Keratinocyte (primary cell): Measurements from ENCODE around the gene TUBA1A. TPM values are rescaled to one million over a fixed set of nuclear protein-coding genes. Genes with fewer than 3 reads are reported as not detected.

Source experiments
- DNase-seq: peaks from one replicate; pipeline ENCODE4 v3.0.0-alpha.2; 2011; ENCODE audit warnings: low read depth, missing footprints, low spot score
- FAIRE-seq: peaks from 2 replicates; lab custom pipeline; 2011; peaks lifted over from hg19 to GRCh38; lab: Jason Lieb, UNC
- H2AFZ ChIP-seq: 2 replicates; pipeline ENCODE4 v1.6.0; 2012; ENCODE audit warnings: low read length, control low read depth, inconsistent platforms; ENCODE audit not compliant: control insufficient read depth
- H3K27ac ChIP-seq: 2 replicates; pipeline ENCODE4 v1.5.1; 2011; ENCODE audit warnings: low read length; ENCODE audit not compliant: control insufficient read depth, insufficient read depth
- H3K27me3 ChIP-seq: 3 replicates; pipeline ENCODE4 v1.6.0; 2011; ENCODE audit warnings: low read length; ENCODE audit not compliant: control insufficient read depth, insufficient read depth; ENCODE audit errors: extremely low read depth
- H3K36me3 ChIP-seq, 2 experiments: 2 replicates in 1 of 2; 3 replicates in 1 of 2; pipeline ENCODE4 v1.5.1; 2011; ENCODE audit warnings: low read length in 2 of 2, mild to moderate bottlenecking in 1 of 2; ENCODE audit not compliant: control insufficient read depth in 2 of 2, insufficient read depth in 2 of 2; ENCODE audit errors: extremely low read depth in 1 of 2
- H3K4me1 ChIP-seq: 3 replicates; pipeline ENCODE4 v1.5.1; 2011; ENCODE audit warnings: low read length; ENCODE audit not compliant: control insufficient read depth, insufficient read depth; ENCODE audit errors: extremely low read depth
- H3K4me2 ChIP-seq: 3 replicates; pipeline ENCODE4 v1.6.0; 2011; ENCODE audit warnings: low read depth, low read length; ENCODE audit not compliant: control insufficient read depth, insufficient read depth; ENCODE audit errors: extremely low read depth
- H3K4me3 ChIP-seq, 3 experiments: fragments of 200-600 bp in 1 of 3; sonication (generic) in 1 of 3; 2 replicates in 2 of 3; 3 replicates in 1 of 3; pipeline ENCODE4 v1.5.1; 2011 to 2016; ENCODE audit warnings: low read length in 3 of 3, mild to moderate bottlenecking in 3 of 3, control low read depth in 2 of 3, inconsistent platforms in 1 of 3, low read depth in 1 of 3, mixed read lengths in 1 of 3, mixed run types in 1 of 3, moderate library complexity in 1 of 3; ENCODE audit not compliant: control insufficient read depth in 2 of 3, insufficient read depth in 2 of 3; ENCODE audit errors: extremely low read depth in 1 of 3
- H3K79me2 ChIP-seq: 2 replicates; pipeline ENCODE4 v1.6.0; 2012; ENCODE audit warnings: low read length; ENCODE audit not compliant: control insufficient read depth, insufficient read depth
- H3K9ac ChIP-seq: 3 replicates; pipeline ENCODE4 v1.6.0; 2011; ENCODE audit warnings: low read length; ENCODE audit not compliant: control insufficient read depth, insufficient read depth; ENCODE audit errors: extremely low read depth
- H3K9me1 ChIP-seq: 3 replicates; pipeline ENCODE4 v1.6.0; 2011; ENCODE audit warnings: low read length; ENCODE audit not compliant: control insufficient read depth, insufficient read depth; ENCODE audit errors: extremely low read depth
- H3K9me3 ChIP-seq: 2 replicates; pipeline ENCODE4 v1.5.1; 2012; ENCODE audit warnings: low read depth, low read length; ENCODE audit not compliant: control insufficient read depth
- H4K20me1 ChIP-seq: 3 replicates; pipeline ENCODE4 v1.6.0; 2011; ENCODE audit warnings: low read length; ENCODE audit not compliant: control insufficient read depth, insufficient read depth; ENCODE audit errors: extremely low read depth
- EZH2 ChIP-seq: IDR thresholded peaks from one replicate; pipeline ENCODE4 v1.6.1; 2012; ENCODE audit warnings: inconsistent platforms, mild to moderate bottlenecking, low read length, moderate library complexity
- dilution Hi-C: fragments of 300-500 bp; cut with MboI; formaldehyde crosslinking; loops from one replicate; pipeline ENCODE4 v1.7.0; 2020; ENCODE audit warnings: low sequenced_read_pairs; ENCODE audit not compliant: extremely low pct_ligation_motif_present
- polyA plus RNA-seq, 5 experiments: library from polyadenylated mRNA; depleted of rRNA in 3 of 5; stranded (reverse) in 3 of 5; stranded (forward) in 1 of 5; unstranded in 1 of 5; fragments of >200 nt; gene quantifications; 1 replicate in 1 of 5; 2 replicates in 3 of 5; 3 replicates in 1 of 5; pipeline versions ENCODE4 v1.2.1 to v1.2.3, GENCODE V29; 2011 to 2012; ENCODE audit warnings: missing spikeins in 2 of 5, low read depth in 1 of 5, low replicate concordance in 1 of 5
- TF ChIP-seq, protein P1 (sequence below), 3 experiments: IDR thresholded peaks in 1 of 3; conservative IDR thresholded peaks in 1 of 3; optimal IDR thresholded peaks in 1 of 3; 2 replicates in 2 of 3; 3 replicates in 1 of 3; pipeline versions ENCODE3 to v1.5.1; 2011; ENCODE audit warnings: low read length in 3 of 3, mild to moderate bottlenecking in 3 of 3, moderate library complexity in 2 of 3, control low read depth in 1 of 3, inconsistent platforms in 1 of 3; ENCODE audit not compliant: insufficient read depth in 2 of 3; ENCODE audit errors: extremely low read depth in 1 of 3

The TUBA1A gene
- polyA plus RNA-seq, 1 donor (not counting 4 experiments of a cell fraction or from before 2014, with no cell fraction given), result 288 TPM

DNA sequence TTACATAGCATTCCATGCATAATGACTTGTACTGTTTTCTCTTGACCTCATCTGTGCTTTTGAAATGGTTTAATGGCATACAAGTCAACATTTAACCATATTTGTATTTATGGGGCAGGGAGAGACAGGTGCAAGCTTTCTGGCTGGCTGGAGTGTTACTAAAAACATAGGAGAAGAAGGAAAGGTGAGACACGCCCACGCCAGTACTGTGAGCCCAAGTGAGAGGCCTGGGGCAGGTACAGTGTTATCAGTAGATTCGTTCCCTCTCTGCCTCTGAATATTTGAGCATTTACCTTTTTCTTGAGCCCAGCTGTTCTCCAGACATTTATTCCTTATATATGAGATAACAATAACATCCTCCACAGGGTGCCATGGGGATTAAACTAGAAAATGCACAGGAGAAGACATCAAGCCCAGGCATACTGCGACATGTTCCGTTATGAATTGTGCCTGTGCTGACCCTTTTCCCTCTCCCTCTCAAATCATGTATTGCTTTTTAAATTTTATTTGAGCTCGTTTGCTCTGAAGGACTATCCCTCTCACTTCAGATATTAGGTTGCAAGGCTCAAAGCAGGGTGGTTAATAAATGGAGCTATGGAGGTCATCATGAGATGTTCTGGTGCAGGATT is 41.4 kb upstream of the TUBA1A start:
- no peak for TF ChIP-seq EZH2
- TF ChIP-seq, protein P1, sequence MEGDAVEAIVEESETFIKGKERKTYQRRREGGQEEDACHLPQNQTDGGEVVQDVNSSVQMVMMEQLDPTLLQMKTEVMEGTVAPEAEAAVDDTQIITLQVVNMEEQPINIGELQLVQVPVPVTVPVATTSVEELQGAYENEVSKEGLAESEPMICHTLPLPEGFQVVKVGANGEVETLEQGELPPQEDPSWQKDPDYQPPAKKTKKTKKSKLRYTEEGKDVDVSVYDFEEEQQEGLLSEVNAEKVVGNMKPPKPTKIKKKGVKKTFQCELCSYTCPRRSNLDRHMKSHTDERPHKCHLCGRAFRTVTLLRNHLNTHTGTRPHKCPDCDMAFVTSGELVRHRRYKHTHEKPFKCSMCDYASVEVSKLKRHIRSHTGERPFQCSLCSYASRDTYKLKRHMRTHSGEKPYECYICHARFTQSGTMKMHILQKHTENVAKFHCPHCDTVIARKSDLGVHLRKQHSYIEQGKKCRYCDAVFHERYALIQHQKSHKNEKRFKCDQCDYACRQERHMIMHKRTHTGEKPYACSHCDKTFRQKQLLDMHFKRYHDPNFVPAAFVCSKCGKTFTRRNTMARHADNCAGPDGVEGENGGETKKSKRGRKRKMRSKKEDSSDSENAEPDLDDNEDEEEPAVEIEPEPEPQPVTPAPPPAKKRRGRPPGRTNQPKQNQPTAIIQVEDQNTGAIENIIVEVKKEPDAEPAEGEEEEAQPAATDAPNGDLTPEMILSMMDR (optimal IDR thresholded peaks at IDR 0.05 in 1 of 3, IDR thresholded peaks at IDR 0.05 in 1 of 3, conservative IDR thresholded peaks at IDR 0.05 in 1 of 3; ENCODE audit: extremely low read depth in 1 of 3, insufficient read depth in 2 of 3, low read length in 3 of 3), result no peak
- no peak overlapping the region for H3K4me2 ChIP-seq
- no peaks in the 10 kb centered on the region for H3K79me2 ChIP-seq
- no peaks in the 10 kb centered on the region for H3K36me3 ChIP-seq
- peaks cover 5% of the 10 kb centered on the region for H3K4me1 ChIP-seq
- no peak for FAIRE-seq
- no peaks in the 10 kb centered on the region for H4K20me1 ChIP-seq
- dilution Hi-C loops, result no loop called here
- DNase-seq, result no peak
- no peak overlapping the region for H2AFZ ChIP-seq
- no peaks in the 10 kb centered on the region for H3K27me3 ChIP-seq
- no peak overlapping the region for H3K4me3 ChIP-seq
- H3K9me3 ChIP-seq, result no peaks in the 10 kb centered on the region
- H3K27ac ChIP-seq, result no peak overlapping the region
- no peaks in the 10 kb centered on the region for H3K9me1 ChIP-seq
- no peak overlapping the region for H3K9ac ChIP-seq

DNA sequence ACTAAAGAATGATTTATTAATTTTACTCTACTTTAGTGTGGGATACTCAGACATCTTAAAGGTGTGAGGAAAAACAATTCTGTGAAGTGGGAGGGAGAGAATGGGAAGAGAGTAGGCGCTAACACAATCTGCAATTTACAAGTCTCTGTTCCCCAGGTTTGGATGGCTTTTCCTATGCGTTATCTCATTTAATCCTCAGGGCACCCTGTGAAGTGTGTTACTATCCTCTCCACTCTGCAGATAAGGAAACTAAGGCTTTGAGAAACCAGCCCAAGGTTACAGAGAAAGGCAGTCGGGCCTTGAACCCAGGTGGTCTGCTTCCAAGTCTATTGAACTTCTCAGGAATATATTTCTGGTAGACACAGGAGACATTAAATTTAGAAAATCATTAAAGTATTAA is 39.8 kb upstream of the TUBA1A start:
- TF ChIP-seq, protein P1 (optimal IDR thresholded peaks at IDR 0.05 in 1 of 3, IDR thresholded peaks at IDR 0.05 in 1 of 3, conservative IDR thresholded peaks at IDR 0.05 in 1 of 3; ENCODE audit: extremely low read depth in 1 of 3, insufficient read depth in 2 of 3, low read length in 3 of 3), result no peak
- no peak for TF ChIP-seq EZH2
- Histone ChIP-seq H3K9ac (no peak overlapping the region), H3K4me2 (no peak overlapping the region), H3K79me2 (no peaks in the 10 kb centered on the region), H3K4me1 (no peaks in the 10 kb centered on the region), H3K36me3 (no peaks in the 10 kb centered on the region), H3K9me3 (no peaks in the 10 kb centered on the region), H3K9me1 (no peaks in the 10 kb centered on the region), H2AFZ (no peak overlapping the region), H3K27me3 (no peaks in the 10 kb centered on the region), H3K27ac (no peak overlapping the region), H3K4me3 (no peak overlapping the region), H4K20me1 (no peaks in the 10 kb centered on the region)
- DNase-seq (no peak), FAIRE-seq (no peak)
- dilution Hi-C loops, result no loop called here
